SK-N-SH (cell line): ENCODE results near the gene TLN1. TPM values are rescaled to one million over a fixed set of nuclear protein-coding genes. Genes with fewer than 3 reads are reported as not detected.

Experiments
- CTCF ChIA-PET: fragments of 300-600, 350-600 bp; formaldehyde crosslinking; extraction: SDS; loops from one replicate; lab custom pipeline; 2021; lab: Yijun Ruan, JAX
- POLR2A ChIA-PET: fragments of 350-600 bp; sonication (Branson Sonifier 250); formaldehyde crosslinking; extraction: SDS; loops from one replicate; lab custom pipeline; 2020; ENCODE audit warnings: antibody characterized with exemption, inconsistent platforms; lab: Yijun Ruan, JAX
- DNase-seq: peaks from one replicate; pipeline ENCODE4 v3.0.0; 2012
- H2AFZ ChIP-seq: fragments of 200-600 bp; sonication (generic); 2 replicates; pipeline ENCODE4 v1.8.1; 2016; ENCODE audit warnings: antibody characterized with exemption, mild to moderate bottlenecking, low read depth
- H3F3A ChIP-seq: fragments of 200-600 bp; sonication (generic); replicated peaks from 2 replicates; pipeline ENCODE3; 2016; ENCODE audit warnings: antibody characterized with exemption, mild to moderate bottlenecking; ENCODE audit not compliant: insufficient read depth
- H3K27ac ChIP-seq, 2 experiments: fragments of 200-500 bp in 1 of 2; fragments of 200-600 bp in 1 of 2; sonication (Bioruptor generic) in 1 of 2; sonication (generic), shearing (Covaris generic) in 1 of 2; 2 replicates each; pipeline versions ENCODE4 v1.5.1 to v1.6.1; 2014 to 2016; ENCODE audit warnings: low read depth in 2 of 2, inconsistent platforms in 1 of 2, low read length in 1 of 2, mild to moderate bottlenecking in 1 of 2, mixed read lengths in 1 of 2
- H3K27me3 ChIP-seq: fragments of 200-600 bp; sonication (generic), shearing (Covaris generic); 2 replicates; pipeline ENCODE4 v1.6.1; 2016; ENCODE audit warnings: mixed run types; ENCODE audit not compliant: insufficient read depth
- H3K36me3 ChIP-seq, 2 experiments: fragments of 200-500 bp in 1 of 2; fragments of 200-600 bp in 1 of 2; sonication (Bioruptor generic) in 1 of 2; sonication (generic) in 1 of 2; replicated peaks in 1 of 2; 2 replicates each; pipeline versions ENCODE3 to v1.5.1; 2014 to 2016; ENCODE audit warnings: low read length in 1 of 2, mild to moderate bottlenecking in 1 of 2; ENCODE audit not compliant: insufficient read depth in 2 of 2, control insufficient read depth in 1 of 2
- H3K4me1 ChIP-seq, 2 experiments: fragments of 200-500 bp in 1 of 2; fragments of 200-600 bp in 1 of 2; sonication (Bioruptor generic) in 1 of 2; sonication (generic), shearing (Covaris generic) in 1 of 2; 2 replicates each; pipeline versions ENCODE4 v1.5.1 to v1.6.1; 2014 to 2016; ENCODE audit warnings: low read depth in 1 of 2, low read length in 1 of 2, mixed run types in 1 of 2; ENCODE audit not compliant: insufficient read depth in 2 of 2, control insufficient read depth in 1 of 2
- H3K4me2 ChIP-seq: fragments of 200-600 bp; sonication (generic), shearing (Covaris generic); 2 replicates; pipeline ENCODE4 v1.6.1; 2017; ENCODE audit warnings: mixed run types
- H3K4me3 ChIP-seq, 2 experiments: fragments of 200-500 bp in 1 of 2; fragments of 200-600 bp in 1 of 2; sonication (Bioruptor generic) in 1 of 2; sonication (generic), shearing (Covaris generic) in 1 of 2; 2 replicates each; pipeline versions ENCODE4 v1.5.1 to v1.8.1; 2014 to 2016; ENCODE audit warnings: low read depth in 2 of 2, inconsistent platforms in 1 of 2, low read length in 1 of 2, mild to moderate bottlenecking in 1 of 2, mixed read lengths in 1 of 2, moderate library complexity in 1 of 2
- H3K79me2 ChIP-seq: fragments of 200-600 bp; sonication (generic); 2 replicates; pipeline ENCODE4 v1.8.1; 2017; ENCODE audit warnings: mild to moderate bottlenecking; ENCODE audit not compliant: insufficient read depth
- H3K9ac ChIP-seq: fragments of 200-600 bp; sonication (generic); 2 replicates; pipeline ENCODE4 v1.6.1; 2017; ENCODE audit warnings: mixed run types
- H3K9me2 ChIP-seq: fragments of 200-600 bp; sonication (generic); 2 replicates; pipeline ENCODE4 v1.6.1; 2017; ENCODE audit warnings: mixed run types
- H3K9me3 ChIP-seq: fragments of 200-600 bp; sonication (generic); 2 replicates; pipeline ENCODE4 v1.6.1; 2017; ENCODE audit warnings: mixed run types, mild to moderate bottlenecking, moderate library complexity
- H4K20me1 ChIP-seq: fragments of 200-600 bp; sonication (generic); 2 replicates; pipeline ENCODE4 v1.6.1; 2017; ENCODE audit warnings: mild to moderate bottlenecking, mixed run types; ENCODE audit not compliant: insufficient read depth
- CHD2 ChIP-seq: fragments of 150-350 bp; IDR thresholded peaks from 2 replicates; pipeline ENCODE4 v1.6.1; 2018; ENCODE audit warnings: low read length; ENCODE audit not compliant: partially characterized antibody
- EP300 ChIP-seq, 2 experiments: IDR thresholded peaks; 2 replicates each; pipeline versions ENCODE4 v1.4.0 to v1.6.1; 2012; ENCODE audit warnings: borderline replicate concordance in 1 of 2, low read depth in 1 of 2, low read length in 1 of 2
- EZH2phosphoT487 ChIP-seq: fragments of 200-600 bp; sonication (generic); IDR thresholded peaks from 2 replicates; pipeline ENCODE4 v1.6.1; 2017; ENCODE audit warnings: low read depth, mixed run types, mild to moderate bottlenecking, antibody characterized with exemption, moderate library complexity, borderline replicate concordance
- GABPA ChIP-seq: IDR thresholded peaks from 2 replicates; pipeline ENCODE4 v1.4.0; 2012; ENCODE audit warnings: low read depth, mild to moderate bottlenecking
- GATA2 ChIP-seq: sonication (generic); formaldehyde crosslinking; IDR thresholded peaks from 2 replicates; pipeline ENCODE4 v1.5.0; 2020; ENCODE audit warnings: mild to moderate bottlenecking, missing genetic modification reagents
- MEF2A ChIP-seq: IDR thresholded peaks from 2 replicates; pipeline ENCODE4 v1.4.0; 2012; ENCODE audit warnings: low read depth, borderline replicate concordance
- MXI1 ChIP-seq: IDR thresholded peaks from 2 replicates; pipeline ENCODE4 v1.6.1; 2012; ENCODE audit warnings: mild to moderate bottlenecking, low read depth, low read length, improper control_type of control experiment
- NFIC ChIP-seq: IDR thresholded peaks from 2 replicates; pipeline ENCODE4 v1.4.0; 2012; ENCODE audit warnings: borderline replicate concordance
- POLR2AphosphoS5 ChIP-seq: IDR thresholded peaks from 2 replicates; pipeline ENCODE4 v1.6.1; 2012; ENCODE audit warnings: low read depth, low read length
- RCOR1 ChIP-seq: fragments of 150-350 bp; IDR thresholded peaks from 2 replicates; pipeline ENCODE4 v1.6.1; 2017; ENCODE audit warnings: antibody characterized with exemption, low read length
- RFX5 ChIP-seq: IDR thresholded peaks from 2 replicates; pipeline ENCODE4 v1.6.1; 2012; ENCODE audit warnings: mild to moderate bottlenecking, improper control_type of control experiment, low read length
- SIN3A ChIP-seq: IDR thresholded peaks from 2 replicates; pipeline ENCODE4 v1.6.1; 2012; ENCODE audit warnings: low read depth, mild to moderate bottlenecking, low read length, moderate library complexity, borderline replicate concordance
- TAF1 ChIP-seq: IDR thresholded peaks from 2 replicates; pipeline ENCODE4 v1.6.1; 2012; ENCODE audit warnings: low read depth, mild to moderate bottlenecking, low read length, moderate library complexity, borderline replicate concordance
- TEAD4 ChIP-seq: IDR thresholded peaks from 2 replicates; pipeline ENCODE4 v1.4.0; 2012; ENCODE audit warnings: mild to moderate bottlenecking, borderline replicate concordance; ENCODE audit not compliant: insufficient read depth
- YY1 ChIP-seq: IDR thresholded peaks from 2 replicates; pipeline ENCODE4 v1.4.0; 2012; ENCODE audit warnings: low read depth, mild to moderate bottlenecking
- WGBS: methylation state at CpG from one replicate; pipeline ENCODE4 v1.1.6; 2017; ENCODE audit warnings: low lambda C conversion rate; 5-methylcytosine and 5-hydroxymethylcytosine counted together
- polyA plus RNA-seq, 3 experiments: library from polyadenylated mRNA; depleted of rRNA; stranded (reverse); fragments of >200 nt; gene quantifications; 2 replicates each; pipeline ENCODE4 v1.2.3, GENCODE V29; 2012
- TF ChIP-seq, protein P1 (sequence below): IDR thresholded peaks from 2 replicates; pipeline ENCODE4; 2012
- TF ChIP-seq, protein P2 (sequence below): IDR thresholded peaks from 2 replicates; pipeline ENCODE4 v1.4.0; 2012; ENCODE audit warnings: low read depth, borderline replicate concordance
- TF ChIP-seq, protein P3 (sequence below): IDR thresholded peaks from 2 replicates; pipeline ENCODE4 v1.4.0; 2012; ENCODE audit warnings: low read depth, borderline replicate concordance
- TF ChIP-seq, protein P4 (sequence below): IDR thresholded peaks from 2 replicates; pipeline ENCODE4 v1.4.0; 2012; ENCODE audit warnings: low read depth

The TLN1 gene
- polyA plus RNA-seq, 1 of the 3 experiments (the other 2 are of a cell fraction) = 115 TPM

DNA sequence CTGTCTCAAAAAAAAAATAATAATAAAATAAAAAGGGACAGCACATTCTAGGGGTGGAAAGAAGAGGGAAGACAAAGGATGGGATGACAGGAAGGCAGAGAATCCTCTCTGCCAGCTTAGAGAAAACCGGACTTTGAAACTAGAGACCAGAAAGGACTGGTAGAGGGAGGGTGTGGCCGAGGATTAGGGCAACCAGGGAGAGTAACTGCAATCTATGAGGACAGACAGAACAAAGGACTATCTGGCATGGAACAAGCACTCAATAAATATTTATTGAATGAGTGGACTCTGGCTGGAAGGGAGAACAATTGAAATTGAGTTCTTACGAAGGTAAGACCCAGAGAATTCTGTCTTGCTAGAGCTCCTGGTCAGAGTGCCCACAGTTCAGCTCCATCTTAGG lies 14.6 kb upstream of the TLN1 start (continued):
- TF ChIP-seq SIN3A = no peak
- TF ChIP-seq MEF2A = no peak
- no peak for TF ChIP-seq TAF1
- no peak for TF ChIP-seq YY1

DNA sequence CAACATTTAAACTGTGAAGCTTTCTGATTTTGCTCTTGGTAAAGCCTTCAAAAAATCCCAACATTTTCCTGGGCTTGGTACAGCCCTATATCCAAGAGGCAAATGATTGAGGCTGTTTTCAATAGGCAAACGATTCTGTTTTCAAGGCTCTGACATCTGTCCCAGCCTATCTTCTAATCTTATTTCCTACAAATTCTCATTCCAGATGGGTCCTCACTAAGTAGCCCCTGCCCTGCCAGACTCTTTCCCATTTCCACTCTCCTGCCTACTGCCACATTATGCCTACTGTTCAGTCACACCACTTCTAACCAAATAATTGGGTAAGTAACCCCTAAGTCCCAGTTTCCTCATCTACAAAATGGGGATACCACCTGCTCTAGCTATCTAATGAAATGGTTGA lies 13.6 kb upstream of the TLN1 start:
- peak overlapping the region; percentile 19 to 97; a peak in 2 of 4 replicates for H3K4me3 ChIP-seq

DNA sequence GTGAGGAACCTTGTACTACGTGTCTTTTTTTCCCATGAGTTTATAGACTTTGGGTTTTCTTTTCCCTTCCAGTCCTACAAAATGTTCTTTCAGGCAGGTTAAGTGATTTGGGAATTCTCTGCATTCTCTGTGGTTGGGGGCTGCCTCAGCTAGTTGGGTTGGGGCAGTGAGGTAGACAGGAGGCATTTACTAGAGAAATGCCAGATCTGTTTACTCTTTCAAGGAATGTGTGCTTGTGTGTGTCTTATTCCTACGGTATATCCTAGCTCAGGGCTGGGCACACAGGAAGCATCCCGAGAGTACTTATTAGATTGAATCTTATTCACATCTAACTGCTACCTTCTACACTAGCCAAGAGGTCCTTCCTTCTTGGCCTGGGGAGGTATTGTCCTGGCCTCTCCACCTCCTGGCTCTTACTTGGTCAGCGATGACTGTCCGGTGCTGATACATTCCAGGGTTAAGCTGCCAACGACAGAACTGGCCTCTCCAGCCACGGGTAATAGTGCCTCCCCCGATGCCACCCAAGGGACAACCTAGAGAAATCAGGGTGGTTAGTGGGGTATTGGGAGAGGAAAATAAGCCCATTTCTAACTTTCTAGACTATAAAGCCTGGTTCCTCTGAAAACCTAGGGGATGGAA lies 12.0 kb upstream of the TLN1 start:
- H3K79me2 ChIP-seq = peaks cover 76% of the 10 kb centered on the region
- TF ChIP-seq EZH2phosphoT487 (no peak), NFIC (no peak), RCOR1 (no peak), TEAD4 (no peak), RFX5 (no peak), CHD2 (no peak), GABPA (no peak), MXI1 (no peak), POLR2AphosphoS5 (no peak)
- TF ChIP-seq, protein P1, sequence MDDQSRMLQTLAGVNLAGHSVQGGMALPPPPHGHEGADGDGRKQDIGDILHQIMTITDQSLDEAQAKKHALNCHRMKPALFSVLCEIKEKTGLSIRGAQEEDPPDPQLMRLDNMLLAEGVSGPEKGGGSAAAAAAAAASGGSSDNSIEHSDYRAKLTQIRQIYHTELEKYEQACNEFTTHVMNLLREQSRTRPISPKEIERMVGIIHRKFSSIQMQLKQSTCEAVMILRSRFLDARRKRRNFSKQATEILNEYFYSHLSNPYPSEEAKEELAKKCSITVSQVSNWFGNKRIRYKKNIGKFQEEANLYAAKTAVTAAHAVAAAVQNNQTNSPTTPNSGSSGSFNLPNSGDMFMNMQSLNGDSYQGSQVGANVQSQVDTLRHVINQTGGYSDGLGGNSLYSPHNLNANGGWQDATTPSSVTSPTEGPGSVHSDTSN = no peak
- TF ChIP-seq, protein P2, sequence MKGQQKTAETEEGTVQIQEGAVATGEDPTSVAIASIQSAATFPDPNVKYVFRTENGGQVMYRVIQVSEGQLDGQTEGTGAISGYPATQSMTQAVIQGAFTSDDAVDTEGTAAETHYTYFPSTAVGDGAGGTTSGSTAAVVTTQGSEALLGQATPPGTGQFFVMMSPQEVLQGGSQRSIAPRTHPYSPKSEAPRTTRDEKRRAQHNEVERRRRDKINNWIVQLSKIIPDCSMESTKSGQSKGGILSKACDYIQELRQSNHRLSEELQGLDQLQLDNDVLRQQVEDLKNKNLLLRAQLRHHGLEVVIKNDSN = no peak
- TF ChIP-seq, protein P3, sequence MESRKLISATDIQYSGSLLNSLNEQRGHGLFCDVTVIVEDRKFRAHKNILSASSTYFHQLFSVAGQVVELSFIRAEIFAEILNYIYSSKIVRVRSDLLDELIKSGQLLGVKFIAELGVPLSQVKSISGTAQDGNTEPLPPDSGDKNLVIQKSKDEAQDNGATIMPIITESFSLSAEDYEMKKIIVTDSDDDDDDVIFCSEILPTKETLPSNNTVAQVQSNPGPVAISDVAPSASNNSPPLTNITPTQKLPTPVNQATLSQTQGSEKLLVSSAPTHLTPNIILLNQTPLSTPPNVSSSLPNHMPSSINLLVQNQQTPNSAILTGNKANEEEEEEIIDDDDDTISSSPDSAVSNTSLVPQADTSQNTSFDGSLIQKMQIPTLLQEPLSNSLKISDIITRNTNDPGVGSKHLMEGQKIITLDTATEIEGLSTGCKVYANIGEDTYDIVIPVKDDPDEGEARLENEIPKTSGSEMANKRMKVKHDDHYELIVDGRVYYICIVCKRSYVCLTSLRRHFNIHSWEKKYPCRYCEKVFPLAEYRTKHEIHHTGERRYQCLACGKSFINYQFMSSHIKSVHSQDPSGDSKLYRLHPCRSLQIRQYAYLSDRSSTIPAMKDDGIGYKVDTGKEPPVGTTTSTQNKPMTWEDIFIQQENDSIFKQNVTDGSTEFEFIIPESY = no peak

More for the DNA sequence above, 13.6 kb upstream of the TLN1 start:
- TF ChIP-seq, protein P4, sequence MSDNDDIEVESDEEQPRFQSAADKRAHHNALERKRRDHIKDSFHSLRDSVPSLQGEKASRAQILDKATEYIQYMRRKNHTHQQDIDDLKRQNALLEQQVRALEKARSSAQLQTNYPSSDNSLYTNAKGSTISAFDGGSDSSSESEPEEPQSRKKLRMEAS = no peak
- peak; percentile 37; the same call in 1 of the 2 replicates for TF ChIP-seq GATA2 (CRISPR knock-in tag)
- peak in 1 of 2 experiments; percentile 34; a peak in 1 of 4 replicates for TF ChIP-seq EP300 (IDR thresholded peaks at IDR 0.05; ENCODE audit: borderline replicate concordance in 1 of 2, low read depth in 1 of 2, low read length in 1 of 2)
- Histone ChIP-seq H3K79me2 (peaks cover 91% of the 10 kb centered on the region), H3K9ac (no peak overlapping the region), H3K9me3 (no peaks in the 10 kb centered on the region), H3K36me3 (peaks cover 37 to 40% of the 10 kb centered on the region in 2 experiments), H3K4me1 (peaks cover 12 to 31% of the 10 kb centered on the region in 2 experiments; a peak in 2 of 4 replicates), H3K9me2 (no peaks in the 10 kb centered on the region), H4K20me1 (peaks cover 31% of the 10 kb centered on the region), H3K27ac (peak overlapping the region in 1 of 2 experiments; percentile 80; a peak in 1 of 4 replicates), H3K4me2 (peak overlapping the region; percentile 82), H2AFZ (no peak overlapping the region), H3K27me3 (no peaks in the 10 kb centered on the region), H3F3A (peaks cover 7% of the 10 kb centered on the region)
- 32% methylated on average over 1 of the region's 1 CpG for WGBS
- DNase-seq = peak; percentile 68
- ChIA-PET POLR2A (no interaction called here), CTCF (interaction anchor here (0.9 to 6.8 kb wide), 6 partner anchors 8 to 87 kb away, joined by 3 to 88 read pairs (median 7); partner anchors contain the start of gene CCDC107)

More for the DNA sequence above, 12.0 kb upstream of the TLN1 start:
- Histone ChIP-seq H3K9me3 (no peaks in the 10 kb centered on the region), H3K9me2 (no peaks in the 10 kb centered on the region), H3K27ac (no peak overlapping the region; a peak in 1 of 4 replicates), H3K4me2 (no peak overlapping the region), H3K4me3 (no peak overlapping the region), H3F3A (peaks cover 7% of the 10 kb centered on the region), H3K36me3 (peaks cover 44 to 53% of the 10 kb centered on the region in 2 experiments), H4K20me1 (peaks cover 31% of the 10 kb centered on the region), H2AFZ (no peak overlapping the region), H3K9ac (no peak overlapping the region), H3K27me3 (no peaks in the 10 kb centered on the region), H3K4me1 (peaks cover 12 to 21% of the 10 kb centered on the region in 2 experiments; a peak in 2 of 4 replicates)
- DNase-seq = no peak
- WGBS = 97% methylated on average over 8 of the region's 8 CpGs
- ChIA-PET POLR2A (interaction anchor here (1.0 kb wide), 2 partner anchors 9 to 12 kb away, joined by 3 to 4 read pairs; partner anchors contain the start of genes CREB3 and TLN1), CTCF (interaction anchor here (0.8 to 6.8 kb wide), 5 partner anchors 7 to 82 kb away, joined by 3 to 88 read pairs (median 6); no protein-coding TSS in a partner anchor)
